Lung (tissue), 12 donors: ENCODE data around the gene KRTAP3-3. TPM values are rescaled to one million over a fixed set of nuclear protein-coding genes. Genes with fewer than 3 reads are reported as not detected.

ENCODE experiments used
- ATAC-seq: fragments of 200-7000 bp; cut with Tn5 transposase; one replicate; pipeline ENCODE4 v1.9.1; 2020; ENCODE audit warnings: moderate number of reproducible peaks; ENCODE audit not compliant: insufficient read depth, low FRiP score
- DNase-seq, 3 donors: peaks; one replicate each; pipeline ENCODE4 v3.0.0-alpha.2; 2013 to 2017
- H3K27ac ChIP-seq, 2 donors: one replicate each; pipeline ENCODE4 v1.5.1; 2013; ENCODE audit warnings: mild to moderate bottlenecking in 2 of 2, moderate library complexity in 2 of 2, control low read depth in 1 of 2, inconsistent platforms in 1 of 2, low read depth in 1 of 2, low read length in 1 of 2
- H3K27me3 ChIP-seq, 3 donors: one replicate each; pipeline ENCODE4 v1.5.1; 2013; ENCODE audit warnings: low read length in 2 of 3; ENCODE audit not compliant: control insufficient read depth in 3 of 3, insufficient read depth in 3 of 3
- H3K36me3 ChIP-seq, 4 donors: one replicate each; pipeline ENCODE4 v1.5.1; 2013; ENCODE audit warnings: low read length in 4 of 4, mild to moderate bottlenecking in 1 of 4, moderate library complexity in 1 of 4; ENCODE audit not compliant: control insufficient read depth in 4 of 4, insufficient read depth in 4 of 4
- H3K4me1 ChIP-seq, 5 donors: one replicate each; pipeline ENCODE4 v1.5.1; 2013; ENCODE audit warnings: low read length in 5 of 5, mild to moderate bottlenecking in 2 of 5, moderate library complexity in 1 of 5; ENCODE audit not compliant: control insufficient read depth in 5 of 5, insufficient read depth in 5 of 5
- H3K4me3 ChIP-seq: one replicate; pipeline ENCODE4 v1.5.1; 2013; ENCODE audit warnings: mild to moderate bottlenecking, control low read depth, moderate library complexity
- H3K9ac ChIP-seq, 2 donors: one replicate each; pipeline ENCODE4 v1.5.1; 2013; ENCODE audit warnings: low read length in 2 of 2, control low read depth in 1 of 2; ENCODE audit not compliant: insufficient read depth in 1 of 2
- H3K9me3 ChIP-seq, 4 donors: one replicate each; pipeline ENCODE4 v1.5.1; 2013; ENCODE audit warnings: low read length in 3 of 4, mild to moderate bottlenecking in 1 of 4, moderate library complexity in 1 of 4; ENCODE audit not compliant: control insufficient read depth in 4 of 4, insufficient read depth in 3 of 4
- WGBS, 2 donors: extraction: QIAGEN DNeasy Blood & Tissue Kit; methylation state at CpG; one replicate each; pipeline ENCODE4 v1.1.7; 2013; 5-methylcytosine and 5-hydroxymethylcytosine counted together
- polyA plus RNA-seq, 2 donors: library from polyadenylated mRNA; stranded (reverse); fragments of 200-250 nt; gene quantifications; one replicate each; pipeline ENCODE4 v1.2.1, GENCODE V29; 2013
- total RNA-seq, 2 donors: library from RNA; depleted of rRNA in 1 of 2; stranded (reverse); fragments of >200 nt in 1 of 2; gene quantifications; one replicate each; pipeline ENCODE4 v1.2.1, GENCODE V29; 2014 to 2021
- TF ChIP-seq, protein P1 (sequence below): IDR thresholded peaks from 2 replicates; pipeline ENCODE4 v1.5.1; 2012; ENCODE audit warnings: mild to moderate bottlenecking; ENCODE audit errors: control extremely low read depth, extremely low read depth
- donor health status: control.
- donor health status: control.
- donor health status: Bipolar disorder and iron deficiency.
- donor health status: healthy.
- donor health status: DM: yes; HTN: yes; CAD: no.

Gene KRTAP3-3
- total and polyA plus RNA-seq, 4 donors, result not detected

DNA sequence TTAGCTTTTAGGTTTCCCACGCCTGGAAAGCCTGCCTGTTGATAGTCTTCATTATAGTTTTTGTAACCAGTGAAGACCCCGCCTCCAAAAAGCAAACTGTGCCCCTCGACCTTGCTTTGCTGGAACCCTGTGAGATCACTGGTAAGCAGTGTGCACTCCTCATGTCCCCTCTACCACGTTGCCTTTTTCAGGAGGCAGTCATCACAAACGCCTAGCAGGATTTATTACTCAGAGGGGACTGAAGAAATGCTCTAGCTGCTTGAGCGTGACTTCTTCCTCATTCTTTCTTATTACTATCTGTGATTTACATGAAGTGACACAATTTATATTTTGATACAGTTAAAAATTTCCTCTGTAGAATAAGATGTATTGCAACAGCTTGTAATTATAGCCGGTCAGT is 21.5 kb upstream of the KRTAP3-3 start:
- TF ChIP-seq, protein P1, sequence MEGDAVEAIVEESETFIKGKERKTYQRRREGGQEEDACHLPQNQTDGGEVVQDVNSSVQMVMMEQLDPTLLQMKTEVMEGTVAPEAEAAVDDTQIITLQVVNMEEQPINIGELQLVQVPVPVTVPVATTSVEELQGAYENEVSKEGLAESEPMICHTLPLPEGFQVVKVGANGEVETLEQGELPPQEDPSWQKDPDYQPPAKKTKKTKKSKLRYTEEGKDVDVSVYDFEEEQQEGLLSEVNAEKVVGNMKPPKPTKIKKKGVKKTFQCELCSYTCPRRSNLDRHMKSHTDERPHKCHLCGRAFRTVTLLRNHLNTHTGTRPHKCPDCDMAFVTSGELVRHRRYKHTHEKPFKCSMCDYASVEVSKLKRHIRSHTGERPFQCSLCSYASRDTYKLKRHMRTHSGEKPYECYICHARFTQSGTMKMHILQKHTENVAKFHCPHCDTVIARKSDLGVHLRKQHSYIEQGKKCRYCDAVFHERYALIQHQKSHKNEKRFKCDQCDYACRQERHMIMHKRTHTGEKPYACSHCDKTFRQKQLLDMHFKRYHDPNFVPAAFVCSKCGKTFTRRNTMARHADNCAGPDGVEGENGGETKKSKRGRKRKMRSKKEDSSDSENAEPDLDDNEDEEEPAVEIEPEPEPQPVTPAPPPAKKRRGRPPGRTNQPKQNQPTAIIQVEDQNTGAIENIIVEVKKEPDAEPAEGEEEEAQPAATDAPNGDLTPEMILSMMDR, result no peak
- H3K4me1 ChIP-seq, result no peaks in the 10 kb centered on the region

DNA sequence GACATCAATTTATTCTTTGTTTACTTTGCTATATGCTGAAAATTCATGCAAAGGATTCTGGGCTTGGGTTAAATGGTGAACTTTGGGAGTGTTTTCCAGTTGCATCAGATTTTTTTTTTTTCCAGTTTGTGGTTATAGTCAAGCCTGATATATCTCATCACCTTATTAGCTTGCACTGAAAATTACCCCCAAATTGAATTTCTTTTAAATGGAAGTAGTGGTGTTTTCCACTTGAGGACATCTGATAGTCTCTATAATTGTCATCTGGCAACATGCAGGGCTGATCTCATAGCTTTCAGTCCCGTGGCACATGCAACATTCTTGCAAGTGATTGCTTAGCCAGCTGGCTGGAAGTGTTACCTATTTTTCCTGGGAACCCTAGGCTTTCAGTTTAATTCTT is 19.6 kb upstream of the KRTAP3-3 start:
- 38 to 66% methylated on average over 1 of the region's 1 CpG for WGBS, 2 donors
- Histone ChIP-seq H3K27me3 (no peaks in the 10 kb centered on the region), H3K9me3 (no peaks in the 10 kb centered on the region), H3K4me1 (peaks cover 0 to 5% (median 0%) of the 10 kb centered on the region in 5 donors), H3K36me3 (no peaks in the 10 kb centered on the region), H3K27ac (no peak overlapping the region), H3K4me3 (no peak overlapping the region), H3K9ac (no peak overlapping the region)
- no peak for ATAC-seq
- DNase-seq, result no peak
- TF ChIP-seq, protein P1, result no peak

More for the DNA sequence above, 21.5 kb upstream of the KRTAP3-3 start:
- Histone ChIP-seq H3K36me3 (no peaks in the 10 kb centered on the region), H3K9ac (no peak overlapping the region), H3K27me3 (no peaks in the 10 kb centered on the region), H3K27ac (no peak overlapping the region), H3K9me3 (peaks cover 0 to 3% (median 0%) of the 10 kb centered on the region in 4 donors), H3K4me3 (no peak overlapping the region)
- DNase-seq, result no peak
- 71 to 74% methylated on average over 7 of the region's 7 CpGs for WGBS, 2 donors
- no peak for ATAC-seq

DNA sequence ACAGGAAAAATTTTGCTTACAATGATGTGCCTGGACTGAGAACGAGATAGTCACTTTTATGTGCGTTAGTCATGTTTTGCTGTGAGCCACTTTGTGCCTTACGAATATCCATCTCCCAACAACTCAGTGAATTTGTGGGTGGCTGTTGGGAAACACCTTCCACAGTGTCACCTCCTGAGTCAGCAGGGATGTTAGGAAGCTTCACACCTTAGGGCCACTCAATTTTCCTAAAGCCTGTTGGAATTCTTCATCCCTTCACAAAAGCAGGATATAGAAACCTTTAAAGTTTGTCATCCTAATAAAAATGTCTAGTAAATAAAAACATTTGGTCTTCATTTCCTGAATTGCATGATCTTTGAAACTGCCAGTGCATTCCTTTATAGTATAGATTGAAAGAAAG is 19.2 kb upstream of the KRTAP3-3 start:
- Histone ChIP-seq H3K27me3 (no peaks in the 10 kb centered on the region), H3K27ac (no peak overlapping the region), H3K9me3 (no peaks in the 10 kb centered on the region), H3K36me3 (no peaks in the 10 kb centered on the region), H3K4me3 (no peak overlapping the region), H3K9ac (no peak overlapping the region), H3K4me1 (peaks cover 0 to 5% (median 0%) of the 10 kb centered on the region in 5 donors)
- DNase-seq (no peak), ATAC-seq (no peak)
- TF ChIP-seq, protein P1, result no peak
- WGBS, 2 donors, result 80 to 84% methylated on average over 3 of the region's 3 CpGs
